Tibial nerve (tissue), 4 donors: ENCODE results near the gene ADRM1.

Source experiments
- CTCF ChIP-seq, 5 experiments: fragments of 200-600 bp in 3 of 5; fragments of 450-650 bp in 2 of 5; sonication (generic) in 3 of 5; IDR thresholded peaks; one replicate each; pipeline ENCODE4 v1.5.1; 2016 to 2019; ENCODE audit warnings: antibody characterized with exemption in 5 of 5, mild to moderate bottlenecking in 3 of 5, moderate library complexity in 2 of 5
- EP300 ChIP-seq, 2 donors: sonication (generic); formaldehyde crosslinking; IDR thresholded peaks; one replicate each; pipeline ENCODE4 v1.6.1; 2017; ENCODE audit warnings: antibody characterized with exemption in 2 of 2, mild to moderate bottlenecking in 1 of 2
- POLR2A ChIP-seq, 2 donors: fragments of 450-650 bp; IDR thresholded peaks; one replicate each; pipeline ENCODE4 v1.6.1; 2017; ENCODE audit warnings: antibody characterized with exemption in 2 of 2, mild to moderate bottlenecking in 2 of 2, moderate library complexity in 2 of 2

- TF ChIP-seq CTCF (IDR thresholded peaks at IDR 0.05) (no peak), POLR2A (IDR thresholded peaks at IDR 0.05) (no peak), EP300 (IDR thresholded peaks at IDR 0.05) (no peak)
These were observed 13.7 kb upstream of the ADRM1 start for GRCh38 chr20:62289131-62289530.
